Measurements from ENCODE around the gene YEATS2. TPM values are rescaled to one million over a fixed set of nuclear protein-coding genes. Genes with fewer than 3 reads are reported as not detected.
A peak's percentile ranks its signal among the peaks of the same experiment; 100 is the strongest.

YEATS2 gene
- 10 to 100 TPM; 28.4 to 32.4 TPM for total RNA-seq
- polyA plus RNA-seq (ENCODE audit: insufficient read length in 6 of 6): 10 to 100 TPM; 39.9 to 48.8 (median 46.3) TPM
- long read RNA-seq, donor 1, partial matches to known transcripts: 40 of 40 reads
- long read RNA-seq, donor 1, other reads (novel, unspliced or antisense): 0 of 40 reads
- long read RNA-seq, donor 2, partial matches to known transcripts: 22 of 28 reads
- long read RNA-seq, donor 2, other reads (novel, unspliced or antisense): 5 of 28 reads
- long read RNA-seq, donor 3, partial matches to known transcripts: 32 of 53 reads
- long read RNA-seq, donor 3, other reads (novel, unspliced or antisense): 20 of 53 reads
- long read RNA-seq, donor 4, full-length matches to known transcripts: 1 of 4 reads
- long read RNA-seq, donor 4, partial matches to known transcripts: 2 of 4 reads
- long read RNA-seq, donor 4, other reads (novel, unspliced or antisense): 1 of 4 reads
- long read RNA-seq, donor 5, partial matches to known transcripts: 6 of 6 reads
- long read RNA-seq, donor 5, other reads (novel, unspliced or antisense): 0 of 6 reads
- long read RNA-seq, donor 6, partial matches to known transcripts: 44 of 66 reads
- long read RNA-seq, donor 6, other reads (novel, unspliced or antisense): 22 of 66 reads
- long read RNA-seq, donor 7, full-length matches to known transcripts: 1 of 1 reads
- long read RNA-seq, donor 7, partial matches to known transcripts: 0 of 1 reads
- long read RNA-seq, donor 7, other reads (novel, unspliced or antisense): 0 of 1 reads
- long read RNA-seq, donor 8, partial matches to known transcripts: 0 of 3 reads
- long read RNA-seq, donor 8, other reads (novel, unspliced or antisense): 0 of 3 reads
- long read RNA-seq, donor 9: 0 reads
- long read RNA-seq, donor 10: 0 reads
- long read RNA-seq, donor 11: 0 reads
- long read RNA-seq, donor 12, partial matches to known transcripts: 7 of 7 reads
- long read RNA-seq, donor 12, other reads (novel, unspliced or antisense): 0 of 7 reads

DNA sequence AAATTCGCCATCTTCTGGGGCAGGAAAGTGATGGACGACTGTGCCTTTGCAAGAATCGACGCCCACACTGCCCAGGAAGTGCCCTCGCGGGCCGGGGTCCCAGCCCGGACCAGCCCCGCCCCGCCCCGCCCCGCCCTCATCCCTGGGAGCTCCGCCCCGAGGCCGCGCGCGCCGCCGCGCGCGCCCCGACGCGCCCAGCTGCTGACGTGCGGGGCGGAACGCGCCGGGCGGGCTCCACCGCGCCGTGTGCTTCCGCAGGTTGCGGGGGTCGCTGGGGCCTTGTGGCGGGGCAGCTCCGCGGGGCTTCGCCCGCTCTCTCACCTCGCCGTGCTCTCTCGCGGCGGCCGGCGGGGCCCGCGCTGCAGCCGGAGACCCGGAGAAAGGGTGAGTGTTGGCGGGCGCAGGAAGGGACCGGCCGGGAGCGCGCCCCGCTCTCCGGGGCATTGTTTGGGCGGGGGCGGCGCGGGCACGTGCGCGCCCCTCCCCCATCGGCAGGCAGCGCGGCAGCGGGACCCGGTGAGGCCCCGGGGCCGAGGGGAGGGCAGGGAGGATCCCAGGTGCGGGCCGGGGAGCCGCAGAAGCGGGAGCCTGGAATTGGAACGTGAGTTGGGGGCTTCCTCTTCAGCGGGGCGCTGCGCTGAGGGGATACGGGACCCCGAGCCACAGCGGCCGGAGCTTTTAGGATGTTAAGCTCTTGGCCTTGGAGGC is at the start of gene YEATS2:
Gene YEATS2 (plus strand): TSS at position 188 of the 708 bp plus-strand sequence. CDS start 17,366 bp downstream, outside the sequence.
- H3K27ac ChIP-seq: peak within 1 kb of the TSS; percentile 92
- H3K4me3 ChIP-seq: peak within 1 kb of the TSS; percentile 96 to 97
- peaks cover 0 to 10% of the 10 kb centered on the region in 2 donors for H3K36me3 ChIP-seq
- H3K9me3 ChIP-seq: no peaks in the 10 kb centered on the region
- no peak for TF ChIP-seq CTCF (IDR thresholded peaks at IDR 0.05)
- intact Hi-C loops (cut with DNase I): no loop called here
- peak; percentile 63 to 93 (median 78) for DNase-seq
- ATAC-seq: peak; percentile 93
- no peaks in the 10 kb centered on the region for H3K27me3 ChIP-seq
- H3K4me1 ChIP-seq: peaks cover 14 to 38% of the 10 kb centered on the region in 2 donors

- DNase-seq (no peak), ATAC-seq (no peak)
- peaks cover 0 to 70% of the 10 kb centered on the region in 2 donors for H3K36me3 ChIP-seq
Measured at GRCh38 chr3:183650554-183650953, 47.0 kb upstream of the YEATS2 start.

DNA sequence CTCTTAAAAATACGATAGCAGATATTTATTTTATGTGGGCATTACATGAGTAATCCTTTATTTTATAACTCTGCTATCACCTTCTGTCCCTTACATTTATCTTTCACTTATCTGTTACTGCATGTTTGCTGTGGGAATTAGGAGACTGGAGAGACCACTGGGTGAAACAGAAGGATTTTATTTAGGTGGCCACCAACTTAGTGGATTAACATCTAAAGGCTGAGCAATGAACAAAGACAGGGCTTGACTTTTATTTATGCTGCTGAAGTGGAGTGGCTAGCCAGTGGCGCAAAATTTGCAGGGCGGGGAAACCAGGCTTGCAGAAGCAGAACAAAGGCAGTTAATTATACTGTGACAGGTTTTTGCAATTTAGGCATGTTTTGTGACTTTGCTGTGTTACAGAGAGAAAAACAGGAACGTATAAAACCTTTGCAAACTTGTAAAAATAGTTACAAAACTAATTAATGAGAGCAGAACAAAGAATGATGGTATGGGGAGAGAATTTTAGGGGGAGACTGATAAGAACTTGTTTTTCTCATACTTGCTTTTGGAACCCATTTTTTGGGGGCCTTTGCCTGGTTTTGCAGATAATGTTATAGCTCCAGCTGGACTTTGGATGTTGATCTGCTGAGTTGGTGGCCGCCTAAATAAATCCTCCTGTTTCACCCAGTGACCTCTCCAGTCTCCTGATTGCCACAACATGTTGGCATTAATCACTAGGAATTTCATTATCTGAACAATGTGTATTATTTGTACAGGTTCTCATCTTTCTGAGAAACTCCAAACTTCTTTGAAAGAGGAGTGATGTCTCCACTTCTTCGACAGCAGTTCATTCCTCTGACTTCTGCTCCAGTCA is 44.2 kb upstream of the YEATS2 start:
- no peaks in the 10 kb centered on the region for H3K4me1 ChIP-seq
- ATAC-seq (no peak), DNase-seq (no peak)
- H3K9me3 ChIP-seq: peaks cover 6 to 46% of the 10 kb centered on the region in 2 donors
- peaks cover 0 to 58% of the 10 kb centered on the region in 2 donors for H3K36me3 ChIP-seq
- H3K27ac ChIP-seq: no peak overlapping the region
- intact Hi-C loops (cut with DNase I): no loop called here
- TF ChIP-seq CTCF (IDR thresholded peaks at IDR 0.05): no peak
- H3K4me3 ChIP-seq: no peak overlapping the region
- no peaks in the 10 kb centered on the region for H3K27me3 ChIP-seq

More at GRCh38 chr3:183650554-183650953, 47.0 kb upstream of the YEATS2 start:
- Histone ChIP-seq H3K4me1 (no peaks in the 10 kb centered on the region), H3K27ac (no peak overlapping the region), H3K9me3 (peaks cover 6 to 44% of the 10 kb centered on the region in 2 donors), H3K4me3 (no peak overlapping the region), H3K27me3 (no peaks in the 10 kb centered on the region)
- intact Hi-C loops (cut with DNase I): no loop called here
- TF ChIP-seq CTCF (IDR thresholded peaks at IDR 0.05): no peak

DNA sequence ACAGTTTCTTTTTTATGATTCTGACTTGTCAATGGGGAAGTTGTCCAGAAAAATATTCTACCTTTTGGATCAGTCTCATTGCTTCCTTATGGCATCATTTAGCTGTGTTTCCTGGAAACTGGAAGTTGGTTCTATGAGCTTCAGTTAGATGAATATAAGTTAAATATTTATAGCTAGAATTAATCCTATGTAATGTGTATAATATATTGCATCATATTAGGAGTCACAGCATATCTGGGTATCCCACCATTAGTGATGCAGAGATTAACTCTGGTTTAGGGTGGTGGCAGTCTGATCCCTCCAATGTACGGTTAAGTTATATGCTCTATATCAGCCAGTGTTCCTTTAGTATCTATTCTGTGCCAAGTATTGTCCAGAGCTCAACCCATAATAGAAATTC is 42.9 kb upstream of the YEATS2 start:
- Histone ChIP-seq H3K27ac (no peak overlapping the region), H3K4me3 (no peak overlapping the region), H3K27me3 (no peaks in the 10 kb centered on the region), H3K4me1 (no peaks in the 10 kb centered on the region), H3K36me3 (peaks cover 0 to 70% of the 10 kb centered on the region in 2 donors), H3K9me3 (peaks cover 6 to 46% of the 10 kb centered on the region in 2 donors)
- no peak for TF ChIP-seq CTCF (IDR thresholded peaks at IDR 0.05)
- no peak for DNase-seq
- intact Hi-C loops (cut with DNase I): no loop called here
- ATAC-seq: no peak
